ENCODE data around the gene CYP2C8. TPM values are rescaled to one million over a fixed set of nuclear protein-coding genes. Genes with fewer than 3 reads are reported as not detected.

The CYP2C8 gene
- total and polyA plus RNA-seq, 2 of the 4 experiments (the other 2 are of a cell fraction), result 0.05 TPM; not detected in 1

DNA sequence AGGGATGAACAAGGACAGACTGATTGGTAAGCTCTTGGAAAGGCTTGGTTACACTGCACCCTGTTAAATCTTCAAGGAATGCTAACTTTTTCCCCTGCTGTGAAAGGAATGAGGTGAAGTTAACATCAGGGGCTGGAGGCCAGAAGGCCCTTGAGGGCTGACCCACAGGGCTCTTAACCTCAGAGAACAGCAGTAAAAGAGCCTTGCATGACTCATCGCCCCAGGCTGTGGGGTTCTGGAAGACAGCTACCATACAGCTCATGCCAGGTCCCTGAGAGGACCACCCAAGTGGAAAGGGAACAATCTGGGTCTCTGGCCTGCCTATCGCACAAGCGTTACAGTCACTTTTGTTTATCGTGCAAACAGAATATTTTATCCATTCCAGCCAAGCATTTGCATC is 76.5 kb downstream of the CYP2C8 start:
- Histone ChIP-seq H2AFZ (replicated peaks; ENCODE audit: low read length, poor library complexity) (no peak overlapping the region), H3K79me1 (ENCODE audit: low read depth in 1 of 2, low read length in 2 of 2) (no peaks in the 10 kb centered on the region), H3K9ac (ENCODE audit: low read depth, low read length) (no peak overlapping the region), H2BK120ac (ENCODE audit: low read depth, low read length) (no peak overlapping the region), H2AK9ac (replicated peaks; ENCODE audit: low read depth, low read length, poor library complexity) (no peak overlapping the region), H3K27me3 (ENCODE audit: control insufficient read depth, insufficient read depth, low read length) (no peaks in the 10 kb centered on the region), H2BK20ac (ENCODE audit: low read depth, low read length) (no peak overlapping the region), H3K56ac (ENCODE audit: extremely low read depth, insufficient read depth, low read length) (no peak overlapping the region), H4K5ac (ENCODE audit: low read depth, low read length) (no peak overlapping the region), H3K4me3 (ENCODE audit: insufficient read depth, low read depth, low read length) (no peak overlapping the region), H3K4me2 (ENCODE audit: low read depth, low read length) (no peak overlapping the region), H2BK15ac (ENCODE audit: low read depth, low read length) (no peak overlapping the region), H4K91ac (ENCODE audit: insufficient read depth, low read depth, low read length) (no peak overlapping the region), H4K8ac (ENCODE audit: low read depth in 2 of 2, low read length in 2 of 2) (no peak overlapping the region), H3K4ac (ENCODE audit: low read depth, low read length) (no peak overlapping the region), H2BK5ac (ENCODE audit: low read depth, low read length, poor library complexity, severe bottlenecking) (no peak overlapping the region), H2AK5ac (ENCODE audit: low read depth, low read length) (no peak overlapping the region), H3K36me3 (ENCODE audit: control insufficient read depth, insufficient read depth, low read length) (no peaks in the 10 kb centered on the region), H3K18ac (ENCODE audit: low read depth, low read length) (no peak overlapping the region), H3K27ac (ENCODE audit: insufficient read depth, low read length) (no peak overlapping the region), H3K9me3 (ENCODE audit: control insufficient read depth, insufficient read depth, low read length) (peaks cover 6% of the 10 kb centered on the region; the same call in 1 of the 2 replicates), H3K23ac (ENCODE audit: low read depth, low read length) (no peak overlapping the region), H4K20me1 (ENCODE audit: insufficient read depth, low read length) (no peaks in the 10 kb centered on the region), H3K9me1 (ENCODE audit: insufficient read depth, low read length) (no peaks in the 10 kb centered on the region), H3K14ac (replicated peaks; ENCODE audit: low read depth, low read length) (no peak overlapping the region), H3K4me1 (ENCODE audit: control insufficient read depth, insufficient read depth, low read length) (no peaks in the 10 kb centered on the region)
- 0% methylated on average over 1 of the region's 4 CpGs; no CpG with 5 or more reads in 1 of the 2 experiments for WGBS, 2 experiments (ENCODE audit: extremely low coverage in 2 of 2, insufficient read length in 1 of 2)
- DNase-seq (no peak), ATAC-seq (ENCODE audit: low read depth) (no peak)
- TF ChIP-seq RCOR1 (IDR thresholded peaks at IDR 0.05; ENCODE audit: insufficient replicate concordance, low read length) (no peak), CHD1 (IDR thresholded peaks at IDR 0.05; ENCODE audit: low read depth, low read length) (no peak), MAZ (IDR thresholded peaks at IDR 0.05; ENCODE audit: borderline replicate concordance, low read depth, low read length) (no peak), FOS (IDR thresholded peaks at IDR 0.05; ENCODE audit: low read depth, low read length) (no peak), NFE2L2 (IDR thresholded peaks at IDR 0.05; ENCODE audit: low read depth, low read length) (no peak), POLR2A (IDR thresholded peaks at IDR 0.05; ENCODE audit: low read depth, low read length) (no peak), BHLHE40 (IDR thresholded peaks at IDR 0.05; ENCODE audit: low read depth, low read length) (no peak), RFX5 (IDR thresholded peaks at IDR 0.05; ENCODE audit: low read depth, low read length) (no peak), RAD21 (IDR thresholded peaks at IDR 0.05; ENCODE audit: low read length) (no peak), MXI1 (IDR thresholded peaks at IDR 0.05; ENCODE audit: borderline replicate concordance, low read depth, low read length) (no peak), CEBPB (IDR thresholded peaks at IDR 0.05; ENCODE audit: low read depth, low read length) (no peak), SMC3 (IDR thresholded peaks at IDR 0.05; ENCODE audit: low read depth, low read length) (no peak), MAFK (IDR thresholded peaks at IDR 0.05; ENCODE audit: low read depth, low read length) (no peak)
- TF ChIP-seq, protein P1, sequence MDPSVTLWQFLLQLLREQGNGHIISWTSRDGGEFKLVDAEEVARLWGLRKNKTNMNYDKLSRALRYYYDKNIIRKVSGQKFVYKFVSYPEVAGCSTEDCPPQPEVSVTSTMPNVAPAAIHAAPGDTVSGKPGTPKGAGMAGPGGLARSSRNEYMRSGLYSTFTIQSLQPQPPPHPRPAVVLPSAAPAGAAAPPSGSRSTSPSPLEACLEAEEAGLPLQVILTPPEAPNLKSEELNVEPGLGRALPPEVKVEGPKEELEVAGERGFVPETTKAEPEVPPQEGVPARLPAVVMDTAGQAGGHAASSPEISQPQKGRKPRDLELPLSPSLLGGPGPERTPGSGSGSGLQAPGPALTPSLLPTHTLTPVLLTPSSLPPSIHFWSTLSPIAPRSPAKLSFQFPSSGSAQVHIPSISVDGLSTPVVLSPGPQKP (IDR thresholded peaks at IDR 0.05; ENCODE audit: borderline replicate concordance, low read depth, low read length), result no peak
- TF ChIP-seq, protein P2, sequence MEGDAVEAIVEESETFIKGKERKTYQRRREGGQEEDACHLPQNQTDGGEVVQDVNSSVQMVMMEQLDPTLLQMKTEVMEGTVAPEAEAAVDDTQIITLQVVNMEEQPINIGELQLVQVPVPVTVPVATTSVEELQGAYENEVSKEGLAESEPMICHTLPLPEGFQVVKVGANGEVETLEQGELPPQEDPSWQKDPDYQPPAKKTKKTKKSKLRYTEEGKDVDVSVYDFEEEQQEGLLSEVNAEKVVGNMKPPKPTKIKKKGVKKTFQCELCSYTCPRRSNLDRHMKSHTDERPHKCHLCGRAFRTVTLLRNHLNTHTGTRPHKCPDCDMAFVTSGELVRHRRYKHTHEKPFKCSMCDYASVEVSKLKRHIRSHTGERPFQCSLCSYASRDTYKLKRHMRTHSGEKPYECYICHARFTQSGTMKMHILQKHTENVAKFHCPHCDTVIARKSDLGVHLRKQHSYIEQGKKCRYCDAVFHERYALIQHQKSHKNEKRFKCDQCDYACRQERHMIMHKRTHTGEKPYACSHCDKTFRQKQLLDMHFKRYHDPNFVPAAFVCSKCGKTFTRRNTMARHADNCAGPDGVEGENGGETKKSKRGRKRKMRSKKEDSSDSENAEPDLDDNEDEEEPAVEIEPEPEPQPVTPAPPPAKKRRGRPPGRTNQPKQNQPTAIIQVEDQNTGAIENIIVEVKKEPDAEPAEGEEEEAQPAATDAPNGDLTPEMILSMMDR (conservative IDR thresholded peaks at IDR 0.05; ENCODE audit: low read depth, low read length), result no peak
- TF ChIP-seq, protein P3, sequence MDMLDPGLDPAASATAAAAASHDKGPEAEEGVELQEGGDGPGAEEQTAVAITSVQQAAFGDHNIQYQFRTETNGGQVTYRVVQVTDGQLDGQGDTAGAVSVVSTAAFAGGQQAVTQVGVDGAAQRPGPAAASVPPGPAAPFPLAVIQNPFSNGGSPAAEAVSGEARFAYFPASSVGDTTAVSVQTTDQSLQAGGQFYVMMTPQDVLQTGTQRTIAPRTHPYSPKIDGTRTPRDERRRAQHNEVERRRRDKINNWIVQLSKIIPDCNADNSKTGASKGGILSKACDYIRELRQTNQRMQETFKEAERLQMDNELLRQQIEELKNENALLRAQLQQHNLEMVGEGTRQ (IDR thresholded peaks at IDR 0.05; ENCODE audit: low read depth, low read length), result no peak
- BruUV-seq (replicated peaks), result no TSS peak
- intact Hi-C loops (cut with micrococcal nuclease), result no loop called here
- dilution Hi-C loops (cut with HindIII; ENCODE audit: low sequenced_read_pairs, unreplicated experiment), result no loop called here
- ChIA-PET CTCF (no interaction called here), POLR2A (ENCODE audit: unreplicated experiment) (no interaction called here)
- in situ Hi-C loops (cut with MboI; ENCODE audit: low sequenced_read_pairs), result no loop called here

Data from IMR-90 (cell line).